ENCODE results near the gene DLG2.

The DLG2 gene

GRCh38 chr11:85475660-85476517 is 151.3 kb downstream of the DLG2 start:
- Mint-ChIP-seq H3K4me1 (no peaks in the 10 kb centered on the region), H3K27me3 (ENCODE audit: low read depth, poor library complexity) (no peaks in the 10 kb centered on the region), H3K9me3 (peaks cover 6% of the 10 kb centered on the region), H3K4me3 (no peak overlapping the region), H3K27ac (no peak overlapping the region), H3K36me3 (ENCODE audit: low read depth) (no peaks in the 10 kb centered on the region)
- no peak for TF ChIP-seq CTCF (IDR thresholded peaks at IDR 0.05)
- DNase-seq: no peak

- no peak for DNase-seq
- Mint-ChIP-seq H3K36me3 (ENCODE audit: low read depth) (no peaks in the 10 kb centered on the region), H3K9me3 (peaks cover 6% of the 10 kb centered on the region), H3K27me3 (ENCODE audit: low read depth, poor library complexity) (no peaks in the 10 kb centered on the region), H3K4me3 (no peak overlapping the region), H3K4me1 (no peaks in the 10 kb centered on the region), H3K27ac (no peak overlapping the region)
- no peak for TF ChIP-seq CTCF (IDR thresholded peaks at IDR 0.05)
These were observed 154.2 kb downstream of the DLG2 start for GRCh38 chr11:85472953-85473352.

- TF ChIP-seq CTCF (IDR thresholded peaks at IDR 0.05): no peak
- Mint-ChIP-seq H3K9me3 (no peaks in the 10 kb centered on the region), H3K4me3 (no peak overlapping the region), H3K27ac (no peak overlapping the region), H3K4me1 (no peaks in the 10 kb centered on the region), H3K27me3 (ENCODE audit: low read depth, poor library complexity) (no peaks in the 10 kb centered on the region), H3K36me3 (ENCODE audit: low read depth) (no peaks in the 10 kb centered on the region)
- DNase-seq: no peak
These were observed 162.9 kb downstream of the DLG2 start for GRCh38 chr11:85464283-85464682.

GRCh38 chr11:85459304-85459703 is 167.8 kb downstream of the DLG2 start:
- DNase-seq: no peak
- no peak overlapping the region for H3K4me3 Mint-ChIP-seq
- TF ChIP-seq CTCF (IDR thresholded peaks at IDR 0.05): no peak
- no peak overlapping the region for H3K27ac Mint-ChIP-seq
- peaks cover 5% of the 10 kb centered on the region for H3K27me3 Mint-ChIP-seq (ENCODE audit: low read depth, poor library complexity)
- H3K36me3 Mint-ChIP-seq (ENCODE audit: low read depth): no peaks in the 10 kb centered on the region
- H3K4me1 Mint-ChIP-seq: no peaks in the 10 kb centered on the region
- peaks cover 32% of the 10 kb centered on the region for H3K9me3 Mint-ChIP-seq

GRCh38 chr11:85444479-85444878 is 182.7 kb downstream of the DLG2 start:
- no peak overlapping the region for H3K4me3 Mint-ChIP-seq
- H3K9me3 Mint-ChIP-seq: no peaks in the 10 kb centered on the region
- no peak for TF ChIP-seq CTCF (IDR thresholded peaks at IDR 0.05)
- no peaks in the 10 kb centered on the region for H3K4me1 Mint-ChIP-seq
- no peak overlapping the region for H3K27ac Mint-ChIP-seq
- H3K36me3 Mint-ChIP-seq (ENCODE audit: low read depth): no peaks in the 10 kb centered on the region
- H3K27me3 Mint-ChIP-seq (ENCODE audit: low read depth, poor library complexity): no peaks in the 10 kb centered on the region
- DNase-seq: no peak

- H3K27me3 Mint-ChIP-seq (ENCODE audit: low read depth, poor library complexity): no peaks in the 10 kb centered on the region
- no peaks in the 10 kb centered on the region for H3K36me3 Mint-ChIP-seq (ENCODE audit: low read depth)
- no peak overlapping the region for H3K4me3 Mint-ChIP-seq
- H3K27ac Mint-ChIP-seq: no peak overlapping the region
- H3K4me1 Mint-ChIP-seq: no peaks in the 10 kb centered on the region
- peaks cover 13% of the 10 kb centered on the region for H3K9me3 Mint-ChIP-seq
- DNase-seq: no peak
- no peak for TF ChIP-seq CTCF (IDR thresholded peaks at IDR 0.05)
These were observed 186.9 kb downstream of the DLG2 start for GRCh38 chr11:85440273-85440672.

Data from nephron progenitor cell (in vitro differentiated cells).